LHCN-M2 (cell line): ENCODE results near the gene MTSS2. TPM values are rescaled to one million over a fixed set of nuclear protein-coding genes. Genes with fewer than 3 reads are reported as not detected.
"Not testable (repeated sequence)": the region's sequence is repeated elsewhere in the genome, so short reads cannot be mapped to it uniquely, and the experiment has no call there.

Experiments used
- DNase-seq: peaks from one replicate; pipeline ENCODE4 v3.0.0-alpha.2; 2012; ENCODE audit warnings: low read depth
- total RNA-seq: library from RNA; depleted of rRNA; stranded (reverse); fragments of >200 nt; gene quantifications from 2 replicates; pipeline ENCODE4 v1.2.3, GENCODE V29; 2014; rRNA removed

The MTSS2 gene
- total RNA-seq, 1 experiment from 2014 or later: 129 TPM

DNA sequence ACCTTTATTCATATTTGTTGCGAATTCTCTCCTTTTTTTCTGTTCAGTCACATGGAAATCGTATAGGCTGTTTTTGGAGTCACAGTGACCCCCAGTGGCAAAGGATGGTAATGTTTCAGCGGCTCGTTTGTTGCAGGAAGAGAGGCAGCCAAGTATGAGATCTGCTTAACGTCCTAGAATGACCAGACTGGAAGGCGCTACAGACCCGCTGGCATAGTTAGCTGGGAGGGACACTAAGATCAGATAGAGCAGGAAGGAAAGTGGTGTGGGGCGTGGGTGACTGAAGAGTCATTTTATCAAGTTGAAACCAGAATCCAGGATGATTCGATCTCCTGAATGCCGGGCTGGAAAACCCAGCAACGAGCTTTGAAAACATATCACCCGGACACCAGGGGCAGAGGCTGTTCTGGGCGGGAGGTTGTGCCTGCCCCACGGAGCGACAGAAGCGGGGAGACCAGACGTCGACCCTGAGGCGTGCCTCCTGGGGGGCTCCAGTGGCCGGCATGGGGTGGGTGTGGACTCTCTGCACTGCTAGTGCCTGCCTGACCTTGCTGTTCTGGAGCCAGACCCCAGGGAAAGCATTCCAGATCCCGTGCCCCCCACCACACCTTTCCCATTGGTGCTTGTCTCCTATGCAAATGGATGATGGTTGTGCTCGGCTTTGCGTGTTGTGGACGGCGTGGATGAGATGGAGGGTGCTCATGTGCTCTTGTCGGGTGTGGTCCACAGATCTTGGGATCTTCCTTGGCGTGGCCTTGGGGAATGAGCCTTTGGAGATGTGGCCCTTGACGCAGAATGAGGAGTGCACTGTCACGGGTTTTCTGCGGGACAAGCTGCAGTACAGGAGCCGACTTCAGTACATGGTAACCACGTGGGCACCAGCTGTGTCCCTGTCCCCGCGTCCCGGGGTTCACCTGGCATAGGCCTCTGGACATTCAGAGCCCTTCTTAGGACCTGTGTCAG is 31.8 kb downstream of the MTSS2 start:
- peak; percentile 86 for DNase-seq

DNA sequence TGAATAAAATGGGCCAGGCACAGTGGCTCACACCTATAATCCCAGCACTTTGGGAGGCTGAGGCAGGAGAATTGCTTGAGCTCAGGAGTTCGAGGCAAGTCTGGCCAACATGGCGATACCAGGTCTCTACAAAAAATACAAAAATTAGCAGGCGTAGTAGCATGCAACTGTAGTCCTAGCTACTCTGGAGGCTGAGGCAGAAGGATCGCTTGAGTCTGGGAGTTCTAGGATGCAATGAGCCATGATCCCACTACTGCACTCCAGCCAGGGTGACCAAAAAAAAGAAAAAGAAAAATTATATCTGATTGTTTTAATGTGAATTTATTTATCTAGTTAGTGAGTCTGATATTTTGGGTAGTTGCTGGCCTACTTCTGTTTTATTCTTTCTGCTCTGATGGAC is 32.4 kb downstream of the MTSS2 start:
- DNase-seq: no peak

DNA sequence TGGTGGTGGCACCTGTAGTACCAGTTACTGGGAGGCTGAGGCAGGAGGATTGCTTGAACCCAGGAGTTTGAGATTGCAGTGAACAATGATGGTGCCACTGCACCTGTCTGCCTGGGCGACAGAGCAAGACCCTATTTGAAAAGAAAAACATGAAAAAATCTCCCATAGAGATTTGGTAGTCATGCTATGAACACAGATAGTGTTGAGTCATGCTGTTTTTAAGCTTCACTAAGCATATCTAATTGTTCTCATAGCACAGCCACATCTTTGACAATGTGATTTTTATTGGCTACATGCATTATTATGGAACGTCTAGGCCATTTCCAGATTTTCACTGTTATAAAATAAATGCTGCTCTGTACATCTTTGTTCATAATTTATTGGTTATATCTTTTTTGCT is 33.5 kb downstream of the MTSS2 start:
- DNase-seq: no peak

DNA sequence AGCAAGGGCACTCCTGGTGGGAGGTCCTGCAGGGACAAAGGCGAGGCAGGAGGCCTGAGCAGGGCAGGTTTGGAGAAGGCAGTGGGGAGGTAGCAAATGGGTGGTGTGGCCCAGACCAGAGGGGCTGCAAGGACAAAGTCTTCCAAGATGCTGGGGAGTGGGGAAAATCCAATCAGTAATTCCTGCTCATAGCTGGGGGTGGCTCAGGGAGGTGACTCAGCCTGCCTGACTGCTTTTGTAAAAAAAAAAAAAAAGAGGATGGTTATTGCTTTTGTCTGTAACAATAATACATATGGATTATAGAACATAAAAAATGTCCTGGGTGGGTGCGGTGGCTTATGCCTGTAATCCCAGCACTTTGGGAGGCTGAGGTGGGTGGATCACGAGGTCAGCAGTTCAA is 34.3 kb downstream of the MTSS2 start:
- DNase-seq: no peak

DNA sequence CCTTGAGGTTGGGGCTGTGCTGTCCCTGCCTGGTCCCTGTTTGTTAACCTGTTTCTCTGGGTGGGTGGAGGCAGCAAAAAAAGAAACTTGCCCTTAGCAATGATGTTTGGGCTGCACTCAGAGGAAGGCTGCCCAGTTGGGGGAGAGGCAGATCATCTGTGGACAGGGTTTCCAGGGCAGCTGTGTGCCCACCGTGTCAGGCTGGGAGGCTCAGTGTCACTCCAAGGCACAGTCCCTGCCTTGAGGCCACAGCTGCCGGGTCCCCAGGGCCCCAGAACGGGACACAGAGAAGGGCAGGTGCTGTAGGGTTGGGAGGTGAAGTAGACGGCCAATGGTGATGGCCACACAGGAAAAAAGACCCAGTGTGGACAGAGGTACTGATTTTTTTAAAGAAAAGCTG is 35.6 kb downstream of the MTSS2 start:
- DNase-seq: no peak

DNA sequence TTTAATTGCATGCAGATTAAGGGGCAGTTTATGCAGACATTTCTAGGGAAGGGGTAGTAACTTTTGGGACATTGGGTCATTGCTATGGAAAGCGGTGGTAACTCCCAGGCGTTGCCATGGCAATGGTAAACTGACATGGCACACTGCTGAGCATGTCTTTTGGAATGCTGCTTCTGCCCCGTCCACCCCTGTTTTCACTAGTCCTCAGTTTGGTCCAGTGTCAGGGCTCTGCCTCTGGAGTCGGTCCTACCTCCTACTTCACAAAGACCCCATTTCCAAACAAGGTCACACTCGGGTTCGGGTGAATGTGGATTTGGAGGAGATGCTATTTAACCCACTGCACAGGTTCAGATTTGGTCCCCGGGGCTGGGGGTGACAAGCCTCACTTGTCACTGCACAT is 36.6 kb downstream of the MTSS2 start:
- no peak for DNase-seq

DNA sequence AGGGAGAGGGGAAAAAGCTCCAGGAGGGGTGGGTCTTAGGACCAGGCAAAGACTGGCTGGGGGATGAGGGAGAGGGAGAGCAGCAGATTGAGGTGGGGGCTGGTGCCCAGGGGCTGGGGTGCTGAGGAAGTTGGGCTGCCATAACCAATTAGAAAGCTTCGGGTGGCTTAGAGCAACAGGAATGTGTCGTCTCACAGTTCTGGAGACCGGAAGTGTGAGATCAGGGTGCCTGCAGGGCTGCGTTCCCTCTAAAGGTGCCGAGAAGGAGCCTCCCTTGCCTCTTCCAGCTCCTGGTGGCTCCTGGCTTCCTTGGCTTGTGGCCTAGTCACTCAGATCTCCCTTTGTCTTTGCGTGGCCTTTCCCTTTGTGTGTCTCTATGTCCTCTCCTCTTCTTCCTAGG is 37.2 kb downstream of the MTSS2 start:
- no peak for DNase-seq

DNA sequence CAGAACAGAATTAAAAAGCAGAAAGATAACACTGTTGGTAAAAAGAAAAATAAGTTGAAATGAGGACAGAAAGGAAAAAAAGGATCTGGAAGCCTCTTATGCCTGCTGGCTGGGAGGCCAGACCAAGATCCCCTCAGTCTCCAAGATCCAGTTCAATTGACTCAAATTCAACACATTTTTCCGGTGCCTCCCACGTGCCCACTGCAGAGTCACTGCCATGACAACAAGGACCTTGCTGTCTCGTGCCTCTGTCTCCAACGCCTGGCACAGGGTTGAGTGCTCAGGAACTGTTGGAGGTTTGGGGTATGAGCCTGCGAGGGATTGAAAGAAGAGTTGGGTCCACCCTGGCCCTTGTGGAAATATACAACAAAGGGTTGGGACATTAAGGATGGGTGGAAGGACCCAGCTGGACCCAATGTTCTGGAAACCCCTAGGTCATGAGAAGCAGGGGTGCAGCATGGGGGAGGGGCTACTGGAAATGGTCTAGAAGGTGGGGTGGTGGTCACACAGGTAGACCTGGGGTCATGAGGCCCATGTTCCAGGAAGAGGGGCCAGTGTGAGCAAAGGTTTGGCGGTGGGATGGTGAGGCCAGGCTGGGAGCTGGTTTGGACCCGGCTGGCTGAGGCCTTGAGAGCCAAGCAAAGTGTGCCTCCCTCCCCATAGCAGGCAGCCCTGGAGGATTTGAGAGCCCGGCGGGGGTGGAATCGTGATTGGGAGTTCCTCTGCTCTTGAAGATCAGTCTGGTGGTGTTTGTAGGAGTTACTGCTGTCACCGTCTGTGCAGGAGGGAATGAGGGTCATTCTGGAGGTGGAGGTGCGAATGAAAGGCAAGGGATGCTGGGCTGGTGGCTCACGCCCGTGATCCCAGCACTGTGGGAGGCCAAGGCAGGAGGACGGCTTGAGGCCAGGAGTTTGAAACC is 38.2 kb downstream of the MTSS2 start:
- no peak for DNase-seq

DNA sequence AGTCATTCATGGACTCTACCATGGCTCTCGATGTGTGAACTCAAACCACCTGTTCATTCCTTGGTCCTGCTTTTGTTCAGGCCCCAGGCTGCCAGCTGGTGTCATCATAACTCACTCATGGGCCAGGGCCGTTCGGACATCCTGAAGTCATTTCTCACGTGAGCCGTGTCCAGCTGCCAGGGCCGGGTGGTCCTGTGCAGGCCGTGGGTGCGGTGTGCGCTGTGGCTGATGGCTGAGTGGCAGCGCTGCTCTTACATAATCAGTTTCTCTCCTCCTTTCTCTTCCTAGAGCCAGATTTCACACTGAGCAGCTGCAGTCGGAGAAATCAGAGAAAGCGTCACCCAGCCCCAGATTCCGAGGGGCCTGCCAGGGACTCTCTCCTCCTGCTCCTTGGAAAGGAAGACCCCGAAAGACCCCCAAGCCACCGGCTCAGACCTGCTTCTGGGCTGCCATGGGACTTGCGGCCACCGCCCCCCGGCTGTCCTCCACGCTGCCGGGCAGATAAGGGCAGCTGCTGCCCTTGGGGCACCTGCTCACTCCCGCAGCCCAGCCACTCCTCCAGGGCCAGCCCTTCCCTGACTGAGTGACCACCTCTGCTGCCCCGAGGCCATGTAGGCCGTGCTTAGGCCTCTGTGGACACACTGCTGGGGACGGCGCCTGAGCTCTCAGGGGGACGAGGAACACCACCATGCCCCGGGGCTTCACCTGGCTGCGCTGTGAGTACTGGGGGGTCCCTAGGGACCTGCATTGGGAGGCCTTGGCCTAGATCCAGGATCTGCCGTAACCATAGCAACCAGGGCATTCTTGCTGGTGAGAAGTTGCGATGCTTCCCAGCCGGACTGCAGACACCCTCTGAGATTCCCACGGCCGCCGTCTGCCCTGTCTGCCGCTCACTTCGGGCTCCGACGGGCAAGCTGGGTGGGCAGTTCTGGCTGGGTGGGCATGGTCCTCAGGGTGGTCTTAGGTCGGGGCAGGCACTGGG is 39.3 kb downstream of the MTSS2 start, which contains the start of gene IL34:
TSS of gene IL34 (plus strand) at position 300 of the 982 bp plus-strand sequence. CDS start at position 689, 389 bp downstream.
- DNase-seq: peak; percentile 96

DNA sequence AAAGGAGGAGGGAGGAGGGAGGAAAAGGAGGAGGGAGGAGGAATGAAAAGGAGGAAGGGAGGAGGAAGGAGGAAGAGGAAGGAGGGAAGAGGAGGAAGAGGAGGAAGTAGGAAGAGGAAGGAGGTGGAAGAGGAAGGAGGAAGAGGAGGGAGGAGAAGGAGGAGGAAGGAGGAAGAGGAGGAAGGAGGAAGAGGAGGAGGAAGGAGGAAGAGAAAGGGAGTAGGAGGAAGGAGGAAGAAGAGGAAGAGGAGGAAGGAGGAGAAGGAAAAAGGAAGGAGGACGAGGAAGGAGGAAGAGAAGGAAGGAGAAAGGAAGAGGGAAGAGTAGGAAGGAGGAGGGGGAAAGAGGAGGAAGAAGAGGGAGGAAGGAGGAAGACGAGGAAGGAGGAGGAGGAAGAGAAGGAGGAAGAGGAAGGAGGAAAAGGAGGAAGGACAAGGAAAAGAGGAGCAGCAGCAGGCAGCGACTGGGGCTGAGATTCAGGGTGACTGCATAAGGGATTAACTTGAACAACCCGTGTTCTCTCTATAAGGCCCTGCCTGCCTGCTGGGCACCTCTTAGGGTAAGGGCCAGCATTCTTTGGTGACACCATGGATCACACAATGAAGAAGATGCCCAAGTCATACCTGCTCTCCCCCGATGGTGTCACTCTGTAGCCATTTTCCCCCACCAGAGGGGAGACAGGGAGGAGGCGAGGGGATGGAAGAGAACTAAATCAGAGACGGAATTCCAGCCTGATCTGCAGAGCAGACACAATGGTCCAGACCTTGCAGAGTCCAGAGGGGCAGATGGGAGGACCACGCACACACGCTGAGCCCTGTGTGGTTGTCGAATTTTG is 40.9 kb downstream of the MTSS2 start:
- DNase-seq: no peak

DNA sequence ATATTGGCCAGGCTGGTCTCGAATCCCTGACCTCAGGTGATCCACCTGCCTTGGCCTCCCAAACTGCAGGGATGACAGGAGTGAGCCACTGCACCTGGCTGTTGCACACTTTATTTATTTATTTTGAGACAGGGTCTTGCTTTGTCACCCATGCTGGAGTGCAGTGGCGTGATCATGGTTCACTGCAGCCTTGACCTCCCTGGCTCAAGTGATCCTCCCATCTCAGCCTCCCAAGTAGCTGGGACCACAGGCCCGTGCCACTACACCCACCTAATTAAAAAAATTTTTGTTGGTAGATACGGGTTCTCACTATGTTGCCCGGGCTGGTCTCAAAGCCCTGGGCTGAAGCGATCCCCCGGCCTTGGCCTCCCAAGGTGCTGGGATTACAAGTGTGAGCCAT is 42.6 kb downstream of the MTSS2 start:
- not testable (repeated sequence) for DNase-seq

DNA sequence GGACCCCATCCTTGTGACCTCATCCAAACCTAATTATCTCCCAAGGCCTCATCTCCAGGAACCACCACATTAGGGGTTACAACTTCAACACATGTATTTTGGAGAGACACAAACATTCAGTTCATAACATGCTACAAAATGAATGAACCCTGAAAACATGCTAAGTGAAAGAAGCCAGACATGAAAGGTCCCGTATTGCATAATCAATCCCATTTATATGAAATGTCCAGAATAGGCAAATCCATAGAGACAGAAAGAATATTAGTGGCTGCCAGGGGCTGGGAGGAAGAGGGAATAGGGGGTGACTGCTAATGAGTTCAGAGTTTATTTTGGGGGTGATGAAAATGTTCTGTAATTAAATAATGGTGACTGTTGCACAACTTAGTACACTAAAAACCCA is 43.2 kb downstream of the MTSS2 start:
- DNase-seq: no peak

DNA sequence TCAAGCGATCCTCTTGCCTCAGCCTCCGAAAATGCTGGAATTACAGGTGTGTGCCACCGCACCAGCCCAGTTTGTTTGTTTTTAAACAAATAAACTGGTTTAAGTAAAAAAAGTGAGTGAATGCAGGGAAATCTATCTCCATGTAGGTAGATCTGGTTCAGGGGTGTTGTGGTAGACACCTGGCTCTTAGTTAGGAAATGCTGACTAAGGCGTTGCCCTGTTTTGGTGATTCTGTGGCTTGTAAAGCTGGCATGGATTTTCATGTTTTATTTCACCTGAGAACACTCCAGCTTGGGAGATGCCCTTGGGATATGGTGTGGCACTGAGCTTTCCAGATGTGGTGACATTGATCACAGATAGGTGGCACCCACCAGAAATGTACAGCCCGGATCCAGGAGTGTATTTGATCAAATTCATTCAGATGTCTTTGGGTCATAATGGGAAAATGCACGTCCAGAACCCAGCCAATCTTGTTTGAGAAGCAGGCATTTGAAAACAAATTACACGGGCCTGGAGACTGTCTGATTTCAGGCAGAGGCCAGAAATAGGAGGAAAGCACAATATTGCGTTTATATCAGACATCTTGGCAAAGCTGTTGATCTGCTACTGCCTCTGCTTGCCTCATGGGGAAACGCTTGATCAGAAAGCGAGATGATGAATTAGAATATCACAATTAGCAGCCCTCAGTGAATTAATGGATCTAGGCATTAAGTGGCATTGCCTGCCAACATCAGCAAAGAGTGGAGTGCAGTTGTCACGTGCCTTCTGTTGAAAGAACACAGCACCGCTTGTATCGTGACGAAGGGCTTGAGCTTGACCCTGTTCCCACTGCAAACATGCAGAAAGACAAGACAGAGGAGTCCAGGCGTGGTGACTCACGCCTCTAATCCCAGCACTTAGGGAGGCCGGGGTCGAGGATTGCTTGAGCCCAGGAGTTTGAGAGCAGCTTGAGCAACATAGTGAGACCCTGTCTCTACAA is 46.8 kb downstream of the MTSS2 start:
- DNase-seq: peak; percentile 85

Other genes with a start within 250 kb of the MTSS2 start
- gene ST3GAL2, start 247.0 kb downstream of the MTSS2 start, total RNA-seq: 23.0 and 28.3 TPM in 2 replicates
- gene FCSK, start 231.5 kb downstream of the MTSS2 start, total RNA-seq: 7.5 and 13.5 TPM in 2 replicates
- gene COG4, start 162.5 kb downstream of the MTSS2 start, total RNA-seq: 94.2 and 161 TPM in 2 replicates
- gene SF3B3, start 162.2 kb downstream of the MTSS2 start, total RNA-seq: 124 and 194 TPM in 2 replicates
- 0.13 and 4.1 TPM in 2 replicates for gene IL34, start 39.5 kb downstream of the MTSS2 start, total RNA-seq
- gene VAC14, start 115.1 kb upstream of the MTSS2 start, total RNA-seq: 59.0 and 62.2 TPM in 2 replicates